ENCODE results near the gene SH2D3C.

The SH2D3C gene

DNA sequence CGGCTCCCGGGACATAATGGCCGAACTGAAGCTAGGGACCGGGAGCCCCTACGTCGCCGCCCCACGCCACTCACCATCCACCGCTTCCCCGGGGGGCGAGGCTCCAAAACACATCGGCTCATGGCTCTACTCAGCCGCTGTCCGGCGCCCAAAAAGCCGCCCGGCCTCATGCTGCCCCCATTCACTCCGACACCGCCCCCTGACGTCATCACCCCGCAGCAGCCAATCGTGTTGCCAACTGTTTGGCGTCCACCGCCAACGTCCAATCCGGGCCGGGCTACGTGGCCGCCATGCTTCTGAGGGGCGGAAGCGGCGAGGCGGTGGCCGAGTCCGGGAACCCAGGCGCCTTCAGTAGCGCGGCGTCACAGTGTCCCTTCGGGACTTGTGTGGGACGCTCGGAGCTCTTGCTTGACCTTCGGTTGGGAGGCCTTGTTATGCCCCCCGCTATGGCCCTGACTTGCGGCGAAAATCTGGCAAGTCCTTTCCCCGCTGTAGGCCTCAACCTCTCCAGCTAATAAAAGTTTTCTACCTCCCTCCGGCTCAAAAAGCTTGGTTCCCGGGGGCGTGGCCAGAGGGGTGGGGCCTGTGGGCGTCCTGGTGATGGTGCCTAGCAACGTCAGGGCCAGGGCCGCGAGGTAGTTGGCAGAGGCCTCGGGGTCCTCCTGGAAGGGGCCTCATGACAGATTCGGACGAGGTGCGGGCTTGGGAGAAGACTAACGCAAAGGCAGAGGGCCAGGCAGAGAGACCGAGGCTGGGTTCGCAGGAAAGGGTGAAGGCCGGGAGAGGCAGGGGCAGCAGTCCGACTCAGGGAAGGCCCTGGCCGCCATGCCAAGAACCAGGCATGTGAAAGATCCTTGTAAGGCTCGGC, 62.8 kb downstream of the SH2D3C start, which contains the start of the genes PTRH1 and TTC16:
Gene PTRH1 (minus strand): TSS at position 194 of the 868 bp plus-strand sequence. CDS start 24 bp downstream, at position 170.
Gene TTC16 (plus strand): TSS at position 610 of the 868 bp plus-strand sequence. CDS start 67 bp downstream, at position 677.
- DNase-seq: peak; percentile 92

DNA sequence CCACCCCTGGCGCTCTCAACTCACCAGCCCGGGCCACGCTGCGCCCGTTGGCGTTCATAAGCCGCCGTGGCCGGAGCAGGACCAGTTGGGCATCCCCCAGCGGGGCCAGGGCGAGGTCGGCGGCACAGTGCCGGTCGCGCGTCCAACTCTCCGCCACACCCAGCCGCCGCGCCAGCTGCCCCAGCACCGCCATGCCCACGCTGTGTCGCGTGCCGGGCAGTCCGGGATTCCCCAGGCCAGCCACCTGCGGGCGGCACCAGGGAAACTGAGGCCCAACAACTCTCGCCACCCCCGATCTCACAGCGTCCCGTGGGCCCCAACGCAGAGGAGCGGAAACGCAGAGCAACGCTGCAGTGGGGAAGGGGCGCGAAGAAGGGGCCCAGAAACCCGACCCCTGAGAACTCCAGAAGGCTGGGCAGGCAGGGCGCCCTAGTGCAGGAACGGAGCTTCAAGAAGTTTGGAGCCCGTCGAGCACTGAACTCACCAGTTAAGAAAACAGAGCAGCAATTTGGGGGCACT, 63.5 kb downstream of the SH2D3C start:
- no peak for DNase-seq

DNA sequence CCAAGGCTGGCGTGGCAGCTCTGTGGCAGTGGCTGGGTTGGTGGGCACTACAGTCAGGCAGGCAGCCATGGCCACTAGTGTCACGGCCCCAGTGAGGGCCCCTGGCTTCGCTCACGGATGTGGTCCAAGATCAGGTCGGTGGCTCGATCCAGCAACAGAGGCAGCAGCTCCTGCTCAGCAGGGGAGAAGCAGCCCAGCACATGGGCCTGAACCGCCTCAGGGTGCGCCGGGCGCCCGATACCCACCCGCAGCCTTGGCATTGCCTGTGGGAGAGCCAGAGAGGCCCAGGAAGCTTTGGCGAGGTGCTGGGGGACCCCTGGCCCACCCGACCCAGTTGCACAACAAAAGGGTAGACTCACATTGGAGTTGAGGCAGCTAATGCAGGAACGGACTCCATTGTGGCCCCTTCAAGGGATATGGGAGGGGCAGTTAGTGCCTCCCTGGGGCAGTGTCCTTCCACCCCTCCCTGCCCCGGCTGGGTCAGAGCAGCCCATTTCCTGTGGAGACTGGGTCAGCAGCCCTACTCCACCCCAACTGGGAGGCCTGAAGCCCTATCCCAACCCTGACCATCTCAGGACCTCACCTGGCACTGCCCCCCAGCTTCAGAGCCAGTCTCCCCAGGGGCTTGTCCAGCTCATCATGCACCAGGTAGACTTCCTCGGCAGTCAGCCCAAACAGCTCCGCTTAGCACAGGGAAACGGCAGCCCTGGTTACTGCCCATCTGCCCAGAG, 64.3 kb downstream of the SH2D3C start:
- no peak for DNase-seq

DNA sequence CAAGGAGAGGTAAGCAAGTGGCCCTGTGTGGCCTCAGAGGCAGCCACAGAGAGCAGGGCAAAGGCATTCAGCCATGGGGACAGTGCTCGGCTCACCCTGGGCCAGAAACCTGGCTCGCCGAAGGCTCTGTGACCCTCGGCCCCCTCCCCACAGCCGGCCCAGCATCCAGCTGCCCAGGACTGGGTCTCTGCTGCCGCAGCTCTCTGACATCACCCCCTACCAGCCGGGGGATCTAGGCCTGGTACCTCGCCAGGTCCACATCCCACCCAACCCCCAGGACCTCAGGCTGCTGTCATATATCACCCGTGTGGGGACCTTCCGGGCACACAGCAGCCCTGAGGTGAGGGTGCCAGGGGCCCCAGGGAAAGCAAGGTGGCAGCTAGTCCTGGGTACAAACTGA, 65.6 kb downstream of the SH2D3C start:
- no peak for DNase-seq

DNA sequence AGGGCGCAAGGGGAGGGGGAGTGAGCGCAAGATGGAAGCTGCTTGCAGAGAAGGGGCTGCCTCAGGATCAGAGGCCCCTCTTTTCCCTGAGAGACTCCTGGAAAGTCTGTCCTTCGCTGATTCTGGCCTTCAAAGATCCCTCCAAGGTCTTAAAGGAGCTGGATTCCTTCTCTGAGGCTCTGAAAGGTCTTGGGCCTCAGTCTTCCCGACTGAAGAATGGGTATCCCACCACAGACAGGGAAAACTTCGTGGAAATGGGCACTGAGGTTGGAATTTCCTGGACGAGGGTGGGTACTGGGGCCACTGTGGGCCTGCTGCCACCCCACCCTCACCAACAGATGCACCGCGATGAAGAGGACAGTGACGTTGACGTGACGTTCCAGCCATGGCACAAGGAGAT, 66.1 kb downstream of the SH2D3C start:
- no peak for DNase-seq

DNA sequence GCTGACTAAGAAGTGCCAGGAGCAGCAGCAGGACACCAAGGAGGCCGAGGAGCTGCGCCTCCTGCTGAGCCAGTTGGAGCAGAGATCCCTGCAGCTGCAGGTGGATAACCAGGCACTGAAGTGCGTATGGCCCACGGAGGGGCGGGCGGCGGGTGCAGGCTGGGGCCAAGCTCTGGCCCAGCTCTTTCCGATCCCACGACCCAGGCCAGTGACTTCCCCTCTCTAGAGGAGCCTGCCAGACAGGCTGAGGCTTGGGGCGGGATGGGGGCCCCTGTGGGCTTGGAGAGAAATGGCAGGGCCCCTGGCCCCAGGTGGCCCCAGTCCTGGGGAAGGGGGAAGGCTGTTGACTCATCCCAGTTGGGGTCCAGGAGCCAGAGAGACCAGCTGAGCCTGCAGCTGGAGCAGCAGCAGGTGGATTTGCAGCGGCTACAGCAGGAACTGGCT, 66.6 kb downstream of the SH2D3C start:
- no peak for DNase-seq

DNA sequence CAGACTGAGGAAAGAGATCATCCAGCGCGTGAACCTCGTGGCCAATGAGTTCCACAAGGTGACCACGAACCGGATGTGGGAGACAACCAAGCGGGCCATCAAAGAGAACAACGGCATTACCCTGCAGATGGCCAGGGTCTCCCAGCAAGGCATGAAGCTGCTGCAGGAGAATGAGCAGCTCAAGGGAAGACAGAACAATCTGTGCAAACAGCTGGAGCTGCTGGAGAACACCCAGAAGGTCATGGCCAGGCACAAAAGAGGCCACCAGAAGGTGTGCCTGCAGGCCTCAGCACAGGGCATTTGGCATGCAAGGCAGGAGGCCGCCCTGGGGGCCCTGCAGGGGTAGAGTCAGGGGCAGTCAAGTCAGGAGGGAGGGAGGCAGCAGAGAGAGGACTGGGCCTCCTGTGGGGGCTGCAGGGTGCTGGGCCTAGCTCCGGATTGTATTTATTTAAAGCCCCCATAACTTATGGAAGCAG, 67.2 kb downstream of the SH2D3C start:
- DNase-seq: no peak

DNA sequence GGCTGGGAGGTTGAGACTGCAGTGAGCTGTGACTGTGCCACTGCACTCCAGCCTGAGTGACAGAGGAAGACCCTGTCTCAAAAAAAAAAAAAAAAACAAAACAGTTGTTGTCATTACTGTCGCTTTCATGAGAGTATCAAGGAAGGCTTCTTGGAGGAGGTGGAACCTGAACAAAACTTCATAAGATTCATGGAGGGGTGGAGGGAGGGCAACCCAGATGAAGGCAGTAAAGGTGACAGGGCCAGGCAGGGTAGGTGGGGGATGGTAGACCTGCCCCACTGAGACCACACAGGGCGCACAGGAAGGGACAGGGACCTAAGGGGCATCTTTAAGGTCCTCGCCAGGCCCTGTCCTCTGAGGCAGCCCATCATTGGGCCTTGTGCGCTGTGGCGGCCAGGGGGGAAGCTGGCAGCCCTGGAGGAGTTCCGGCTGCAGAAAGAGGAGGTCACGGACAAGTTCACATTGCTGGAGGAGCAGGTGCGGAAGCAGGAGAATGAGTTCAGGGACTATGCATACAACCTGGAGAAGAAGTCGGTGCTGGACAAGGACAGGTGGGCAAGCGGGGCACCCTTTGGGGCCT, 68.2 kb downstream of the SH2D3C start:
- no peak for DNase-seq

DNA sequence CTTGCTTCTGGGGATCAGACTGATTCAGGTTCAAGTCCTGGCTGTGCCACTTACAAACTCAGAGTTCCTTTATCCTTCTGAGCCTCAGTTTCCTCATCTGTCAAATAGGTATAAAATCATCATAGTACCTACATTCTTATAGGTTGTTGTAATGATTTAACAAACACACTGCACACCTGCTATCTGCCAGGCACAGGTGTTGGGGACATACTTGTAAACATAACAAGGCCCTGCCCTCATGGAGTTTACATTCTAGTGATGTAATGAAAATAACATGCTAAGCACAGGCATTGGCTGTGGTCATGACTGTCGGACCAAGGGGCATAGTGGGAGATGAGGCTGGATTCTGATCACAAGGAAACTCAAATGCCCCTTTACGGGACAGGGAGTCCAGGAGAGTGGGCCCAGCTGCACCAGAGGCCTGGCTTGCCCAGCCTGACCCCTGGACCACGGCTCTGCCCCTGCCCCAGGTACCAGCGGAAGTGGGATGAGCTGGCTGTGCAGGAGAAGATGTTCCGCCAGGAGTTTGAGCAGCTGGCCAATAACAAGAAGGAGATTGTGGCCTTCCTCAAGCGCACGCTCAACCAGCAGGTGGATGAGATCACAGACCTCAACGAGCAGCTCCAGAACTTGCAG, 69.4 kb downstream of the SH2D3C start:
- DNase-seq: no peak

DNA sequence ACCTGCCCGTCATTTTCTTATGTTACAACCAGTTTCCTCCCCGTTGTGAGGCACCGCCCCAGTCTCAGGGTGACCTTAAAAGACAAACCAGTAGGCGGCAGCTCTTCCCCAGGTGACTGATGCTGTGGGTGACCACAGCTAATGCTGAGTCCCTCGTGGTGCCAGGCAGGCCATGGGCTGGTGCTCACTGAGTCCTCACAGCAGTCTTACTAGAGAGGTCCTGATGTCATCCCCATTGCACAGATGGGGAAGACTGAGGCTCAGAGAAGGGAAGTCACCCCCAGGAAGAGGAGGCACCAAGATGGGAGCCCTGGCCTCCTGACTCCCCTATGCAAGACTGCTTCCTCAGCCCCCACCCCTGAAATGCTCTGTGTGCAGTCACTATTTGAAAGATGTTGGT, 70.7 kb downstream of the SH2D3C start:
- DNase-seq: no peak

DNA sequence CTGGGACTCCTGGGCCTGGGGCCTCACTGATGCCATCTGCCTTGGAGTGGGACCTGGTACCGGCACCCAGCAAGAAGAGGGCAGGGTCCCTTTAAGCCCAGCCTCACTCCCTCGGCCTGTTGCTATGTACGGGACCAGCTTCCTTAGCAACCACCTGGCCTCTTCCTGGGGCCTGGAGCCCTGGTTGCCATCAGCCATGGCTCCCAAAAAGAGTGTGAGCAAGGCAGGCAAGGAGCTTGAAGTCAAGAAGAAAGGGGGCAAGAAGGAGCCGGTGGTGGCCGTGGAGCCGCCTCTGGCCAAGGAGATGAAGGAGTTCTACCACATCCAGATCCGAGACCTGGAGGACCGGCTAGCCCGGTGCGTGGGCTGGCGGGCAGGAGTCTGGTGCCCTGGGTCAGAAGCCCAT, 71.6 kb downstream of the SH2D3C start, which contains the start of gene CFAP157:
Gene CFAP157 (plus strand): TSS at position 153 of the 406 bp plus-strand sequence. CDS start 44 bp downstream, at position 197.
- no peak for DNase-seq

DNA sequence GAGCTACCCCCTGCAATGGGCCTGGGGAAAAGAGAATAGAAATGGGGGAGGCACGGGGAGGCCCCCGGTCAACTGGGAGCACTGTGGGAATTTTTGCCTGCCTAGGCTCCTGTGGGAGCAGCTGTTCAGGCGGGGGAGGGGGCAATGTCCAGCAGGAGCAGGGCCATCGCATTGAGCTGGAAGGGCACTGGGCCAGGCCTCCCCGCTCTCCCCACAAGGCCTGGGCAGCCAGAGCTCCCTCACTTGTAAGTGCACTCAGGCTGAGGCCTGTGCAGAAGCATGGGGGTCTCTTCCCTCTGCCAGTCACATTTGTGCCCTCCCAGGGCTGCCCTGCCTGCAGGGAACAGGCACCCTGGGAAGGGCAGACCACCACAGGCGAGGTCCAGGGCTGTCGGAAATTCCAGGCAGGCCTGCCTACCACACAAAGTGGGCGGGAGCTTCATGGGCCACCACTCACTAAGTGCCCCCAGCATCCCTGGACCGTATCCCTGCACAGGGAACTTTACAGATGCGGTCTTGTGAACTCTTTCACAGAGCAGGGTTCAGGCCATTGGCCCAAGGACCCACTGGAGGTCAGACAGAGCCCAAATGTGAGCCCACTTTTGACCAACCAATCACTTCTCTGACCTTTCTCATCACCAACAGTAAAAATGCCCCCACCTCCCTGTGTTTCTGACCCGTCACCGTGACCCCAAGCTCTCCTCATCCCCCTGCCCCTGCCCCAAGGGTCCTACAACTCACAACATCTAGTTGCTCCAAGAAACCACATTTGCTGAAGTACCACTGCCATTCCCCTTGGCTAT, 72.7 kb downstream of the SH2D3C start:
- DNase-seq: no peak

DNA sequence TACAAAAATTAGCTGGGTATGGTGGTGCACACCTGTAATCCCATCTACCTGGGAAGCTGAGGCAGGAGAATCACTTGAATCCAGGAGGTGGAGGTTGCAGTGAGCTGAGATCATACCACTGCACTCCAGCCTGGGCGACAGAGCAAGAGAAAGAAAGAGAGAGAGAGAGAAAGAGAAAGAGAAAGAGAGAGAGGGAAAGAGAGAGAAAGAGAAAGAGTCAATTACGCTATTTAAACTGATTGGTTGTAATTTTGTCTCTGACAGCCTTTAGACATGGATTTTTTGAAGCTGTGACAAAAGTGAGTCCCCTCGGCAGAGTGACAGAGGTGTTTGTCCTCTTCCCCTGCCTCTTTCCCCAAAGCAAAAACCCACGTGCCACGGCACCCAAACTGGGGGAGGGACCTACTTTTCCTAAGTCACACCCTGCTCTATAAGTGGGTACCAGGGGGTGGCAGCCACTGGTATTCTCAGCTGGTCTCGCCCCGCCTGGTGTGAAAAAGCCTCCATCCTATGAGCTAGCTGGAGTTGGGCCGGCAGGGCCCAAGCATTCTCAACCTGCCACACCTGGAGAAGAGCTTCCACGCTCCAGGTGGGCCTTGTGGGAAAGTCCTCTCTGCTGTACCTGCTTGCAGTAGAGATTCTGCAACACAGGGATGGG, 75.0 kb downstream of the SH2D3C start:
- DNase-seq: no peak

DNA sequence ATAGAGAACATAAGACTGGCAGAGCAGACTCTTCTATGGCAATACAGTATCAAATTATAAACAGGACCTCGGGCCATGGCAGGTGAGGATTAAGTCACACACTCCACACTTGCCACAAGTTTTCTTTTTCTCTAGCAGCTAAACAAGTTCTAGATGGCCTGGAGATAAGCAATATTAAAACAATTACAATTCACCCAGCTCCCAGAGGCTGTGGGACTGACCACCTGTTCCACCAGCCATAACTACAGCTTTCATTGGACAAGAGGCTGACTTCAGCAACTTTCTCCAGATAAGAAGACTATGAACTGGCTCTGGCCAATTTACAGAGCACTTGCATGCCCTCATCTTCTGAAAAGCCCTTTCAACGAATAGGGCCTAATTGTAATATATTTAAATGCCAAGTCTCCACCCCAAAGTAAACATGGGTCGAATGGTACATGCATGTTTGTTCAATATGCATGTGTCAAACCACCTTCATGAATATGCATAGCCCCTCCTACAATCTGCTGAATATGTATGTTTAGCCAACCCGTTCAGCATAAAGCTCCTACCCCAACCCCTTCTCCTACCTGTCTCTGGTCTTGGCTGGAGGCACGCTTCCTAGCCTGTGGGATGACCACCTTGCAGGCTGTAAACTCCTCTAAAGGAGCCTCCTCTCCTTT, 77.7 kb downstream of the SH2D3C start:
- no peak for DNase-seq

DNA sequence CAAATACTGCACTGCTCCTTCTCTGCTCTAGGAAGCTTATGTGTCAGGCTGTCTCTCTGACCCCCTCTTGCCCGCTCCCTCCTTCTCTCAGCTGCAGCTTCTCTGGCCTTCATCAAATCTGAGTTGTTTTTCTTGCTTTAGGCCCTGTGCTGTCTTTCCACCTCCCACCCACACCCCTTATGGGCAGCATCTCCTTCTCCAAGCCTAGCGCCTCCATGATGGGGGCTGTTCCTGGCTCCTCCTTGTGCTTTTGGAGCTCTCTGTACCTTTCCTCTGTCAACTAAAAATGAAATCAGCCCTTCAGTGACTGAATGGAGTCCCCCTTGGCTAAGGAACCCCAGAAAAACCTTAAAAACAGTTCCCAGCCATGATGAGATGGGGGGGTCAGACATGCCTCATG, 78.3 kb downstream of the SH2D3C start:
- DNase-seq: no peak

DNA sequence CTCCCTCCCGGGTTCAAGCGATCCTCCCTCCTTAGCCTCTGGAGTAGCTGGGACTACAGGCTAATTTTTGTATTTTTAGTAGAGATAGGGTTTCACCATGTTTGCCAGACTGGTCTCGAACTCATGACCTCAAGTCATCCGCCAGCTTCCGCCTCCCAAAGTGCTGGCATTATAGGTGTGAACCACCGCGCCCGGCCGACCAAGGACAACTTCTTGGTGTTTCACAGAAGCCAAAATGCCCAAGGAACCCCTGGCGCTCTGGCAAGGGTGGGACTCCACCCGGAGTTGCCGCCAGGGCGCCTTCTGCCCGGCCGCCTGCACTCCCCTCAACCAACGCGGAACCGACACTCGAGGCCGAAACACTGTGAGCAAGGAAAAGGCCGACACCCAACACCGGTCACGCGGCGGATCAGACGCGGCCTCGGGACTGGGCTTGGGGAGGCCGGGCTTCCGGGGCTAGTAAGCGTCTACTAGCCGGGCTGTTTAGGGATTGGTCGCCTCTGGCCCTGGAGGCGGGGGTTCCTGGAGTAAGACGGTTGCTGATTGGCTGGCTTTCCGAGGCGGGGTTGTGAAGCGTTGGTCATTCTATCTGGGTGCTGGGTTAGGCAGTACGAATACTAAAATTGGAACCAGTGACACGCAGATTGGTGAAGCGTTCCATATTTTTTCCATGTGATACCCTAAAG, 79.3 kb downstream of the SH2D3C start:
- DNase-seq: peak; percentile 42

DNA sequence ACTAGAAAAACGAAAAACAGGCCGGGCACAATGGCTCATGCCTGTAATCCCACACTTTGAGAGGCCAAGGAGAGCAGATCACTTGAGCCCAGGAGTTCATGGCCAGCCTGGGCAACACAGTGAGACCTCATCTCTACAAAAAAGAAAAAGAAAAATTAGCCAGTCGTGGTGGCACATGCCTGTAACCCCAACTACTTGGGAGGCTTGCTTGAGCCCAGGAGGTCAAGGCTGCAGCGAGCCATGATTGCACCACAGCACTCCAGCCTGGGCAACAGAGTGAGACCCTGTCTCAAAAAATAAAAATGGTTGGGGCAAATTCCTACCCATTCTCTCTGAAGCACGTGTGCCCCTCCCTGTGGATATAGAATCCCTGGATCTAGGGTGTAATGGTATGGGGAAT, 80.1 kb downstream of the SH2D3C start:
- no peak for DNase-seq

DNA sequence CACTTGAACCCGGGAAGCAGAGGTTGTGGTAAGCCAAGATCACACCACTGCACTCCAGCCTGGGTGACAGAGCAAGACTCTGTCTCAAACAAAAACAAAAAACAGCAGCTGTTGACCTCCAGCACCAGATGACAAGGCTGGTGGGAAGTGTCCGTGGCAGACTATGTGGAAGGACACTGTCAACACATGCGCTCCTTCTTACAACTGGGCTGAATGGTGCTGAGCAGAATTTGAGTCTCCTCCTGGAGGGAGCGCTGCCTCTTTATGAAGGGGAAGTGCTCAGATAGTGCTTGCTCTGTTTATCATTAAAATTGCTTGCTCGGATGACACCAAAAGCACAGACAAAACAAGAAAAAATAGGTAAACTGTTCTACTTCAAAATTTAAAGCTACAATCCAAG, 80.9 kb downstream of the SH2D3C start:
- no peak for DNase-seq

DNA sequence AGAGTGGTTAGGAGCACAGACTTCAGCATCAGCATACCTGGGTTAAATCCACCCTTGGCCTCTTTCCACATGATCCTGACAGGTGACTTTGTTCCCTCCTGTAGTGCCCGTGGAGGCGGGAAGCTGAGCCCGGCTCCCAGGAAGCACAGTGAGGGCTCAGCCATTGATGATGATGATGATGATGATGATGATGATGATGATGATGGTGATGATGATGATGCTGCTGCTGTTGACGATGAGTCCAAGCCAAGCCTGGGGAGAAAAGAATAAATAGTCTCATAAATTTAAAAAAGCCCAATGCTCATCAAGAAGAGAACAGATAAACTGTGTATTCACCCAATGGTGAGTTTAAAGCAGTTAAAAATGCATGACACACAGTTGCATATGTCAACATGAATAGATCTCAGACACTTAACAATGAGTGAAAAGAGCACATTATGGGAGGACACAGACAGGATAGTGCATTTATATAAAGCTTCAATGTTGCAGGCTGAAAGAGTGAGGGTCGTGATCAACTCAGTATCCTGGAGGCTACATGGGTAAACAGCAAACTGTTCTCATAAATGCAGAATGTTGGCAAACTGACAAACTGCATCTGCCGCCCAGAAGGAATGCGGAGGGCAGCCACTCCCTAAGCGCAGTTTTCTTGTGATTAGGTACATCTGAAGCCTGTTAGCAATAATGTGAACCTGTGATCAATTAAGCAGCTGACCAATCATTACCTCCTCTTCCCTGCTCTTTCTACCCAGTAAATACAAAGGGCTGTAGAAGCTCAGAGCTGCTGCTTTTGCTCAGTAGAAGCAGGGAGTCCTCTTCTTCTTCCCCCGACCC, 83.4 kb downstream of the SH2D3C start:
- no peak for DNase-seq

Measured in amniotic stem cell (primary cell).